NCI-H2227 (cell line): ENCODE measurements around the gene PSMD2.

ENCODE experiments used
- DNase-seq: peaks from one replicate; lab custom pipeline; 2025; ENCODE audit not compliant: unreplicated experiment; lab: John Stamatoyannopoulos, UW

The PSMD2 gene

GRCh38 chr3:184277366-184277765, 21.7 kb upstream of the PSMD2 start:
- DNase-seq = no peak

GRCh38 chr3:184282941-184283340, 16.1 kb upstream of the PSMD2 start:
- no peak for DNase-seq

GRCh38 chr3:184283681-184284080, 15.4 kb upstream of the PSMD2 start:
- DNase-seq = no peak

- peak; percentile 95 for DNase-seq
These were observed 14.3 kb upstream of the PSMD2 start for GRCh38 chr3:184284696-184285095.

GRCh38 chr3:184289426-184289938, 9.6 kb upstream of the PSMD2 start:
- peak; percentile 58 for DNase-seq

GRCh38 chr3:184290331-184290730, 8.7 kb upstream of the PSMD2 start:
- no peak for DNase-seq

- DNase-seq = no peak
These were observed 7.8 kb upstream of the PSMD2 start for GRCh38 chr3:184291044-184291737.

- DNase-seq = no peak
These were observed 7.1 kb upstream of the PSMD2 start for GRCh38 chr3:184291738-184292445.

GRCh38 chr3:184295771-184296170, 3.3 kb upstream of the PSMD2 start:
- DNase-seq = no peak

- no peak for DNase-seq
These were observed 2.4 kb upstream of the PSMD2 start for GRCh38 chr3:184296616-184297015.

- peak; percentile 30 for DNase-seq
These were observed 692 bp downstream of the PSMD2 start for GRCh38 chr3:184299488-184300377.

GRCh38 chr3:184300378-184300720, 1.3 kb downstream of the PSMD2 start:
- DNase-seq = no peak

GRCh38 chr3:184305577-184305976, 6.5 kb downstream of the PSMD2 start:
- peak; percentile 11 for DNase-seq

GRCh38 chr3:184306341-184306972, 7.4 kb downstream of the PSMD2 start:
- DNase-seq = no peak

GRCh38 chr3:184307915-184308314, 8.9 kb downstream of the PSMD2 start:
- DNase-seq = no peak

GRCh38 chr3:184308744-184309143, 9.7 kb downstream of the PSMD2 start:
- DNase-seq = no peak

GRCh38 chr3:184311633-184312032, 12.6 kb downstream of the PSMD2 start:
- DNase-seq = no peak

- peak; percentile 97 for DNase-seq
These were observed 15.3 kb downstream of the PSMD2 start, which contains the start of gene EIF4G1 for GRCh38 chr3:184314363-184314699. Gene EIF4G1 (plus strand): TSS chr3:184314606. CDS start chr3:184315797, 1,191 bp downstream.

- DNase-seq = peak; percentile 77
These were observed 15.9 kb downstream of the PSMD2 start for GRCh38 chr3:184314700-184315542.

- no peak for DNase-seq
These were observed 16.5 kb downstream of the PSMD2 start for GRCh38 chr3:184315543-184315867.
